A673 (cell line): ENCODE measurements around the gene MAN2B1.

Experiments
- CTCF ChIP-seq: fragments of 300-800, 200-600 bp; sonication (generic); conservative IDR thresholded peaks from 2 replicates; pipeline ENCODE4 v1.5.1; 2017; ENCODE audit warnings: low read depth, mild to moderate bottlenecking, antibody characterized with exemption, low read length, moderate library complexity, mixed read lengths
- EZH2 ChIP-seq: fragments of 200-600 bp; sonication (generic); IDR thresholded peaks from 2 replicates; pipeline ENCODE4 v1.6.1; 2017; ENCODE audit warnings: borderline replicate concordance, low read depth, mild to moderate bottlenecking, mixed read lengths, antibody characterized with exemption, low read length; ENCODE audit not compliant: poor library complexity, severe bottlenecking

GRCh38 chr19:12695096-12695495, 28.6 kb upstream of the MAN2B1 start:
- TF ChIP-seq CTCF (no peak), EZH2 (no peak)
